ENCODE results near the gene PCK2. TPM values are rescaled to one million over a fixed set of nuclear protein-coding genes. Genes with fewer than 3 reads are reported as not detected.

Gene PCK2
- total RNA-seq, 1 donor from 2014 or later, result 55.0 TPM

- Mint-ChIP-seq H3K9me3 (no peaks in the 10 kb centered on the region), H3K4me3 (peak overlapping the region; percentile 99), H3K4me1 (ENCODE audit: low read depth) (peaks cover 42% of the 10 kb centered on the region), H3K36me3 (ENCODE audit: low read depth) (peaks cover 22% of the 10 kb centered on the region), H3K27ac (peak overlapping the region; percentile 98), H3K27me3 (ENCODE audit: insufficient read depth) (no peaks in the 10 kb centered on the region)
- DNase-seq (ENCODE audit: low spot score), result no peak
- intact Hi-C loops (cut with micrococcal nuclease), result loop anchor here (5.0 to 10.0 kb wide), 4 partner anchors 329 to 789 kb away; partner anchors contain the start of genes NGDN, PABPN1, SDR39U1 and THTPA
Measured at GRCh38 chr14:24113379-24113800, 19.3 kb downstream of the PCK2 start.

DNA sequence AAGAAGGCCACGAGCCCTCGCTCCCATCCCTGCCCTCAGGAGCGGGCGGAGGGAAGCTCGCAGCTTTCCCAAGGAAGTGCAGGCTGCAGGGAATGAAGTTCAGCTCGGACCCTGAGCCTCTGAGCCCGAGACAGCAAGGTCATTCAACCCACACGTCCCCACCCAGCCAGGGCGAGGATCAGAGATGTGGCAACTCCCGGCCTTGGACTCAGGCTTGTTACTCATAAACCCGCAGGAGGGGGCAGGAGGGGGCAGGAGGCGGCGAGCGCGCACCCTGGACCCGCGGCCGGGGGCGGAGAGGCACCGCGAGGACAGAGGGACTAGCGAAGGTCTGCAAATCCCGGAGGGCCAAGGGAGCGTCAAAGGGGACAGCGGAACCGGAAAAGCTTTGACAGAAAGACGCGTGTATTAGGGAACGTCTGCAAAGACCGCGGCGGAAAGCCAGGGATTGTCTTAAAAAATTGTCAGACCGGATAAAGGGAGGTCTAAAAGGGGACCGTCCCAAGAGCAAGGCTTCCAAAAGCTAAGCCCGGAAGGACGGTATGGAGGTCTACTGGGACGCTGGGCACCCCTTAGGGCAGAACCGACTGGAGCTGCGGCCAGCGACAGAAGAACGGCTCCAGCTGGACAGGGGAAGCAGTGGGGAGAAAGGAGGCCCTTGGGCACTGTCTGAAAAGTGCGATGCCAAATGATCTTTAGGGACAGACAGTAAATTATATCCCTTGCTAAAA lies 19.9 kb downstream of the PCK2 start:
- intact Hi-C loops (cut with micrococcal nuclease), result loop anchor here (1.0 to 10.0 kb wide), 13 partner anchors 20 to 789 kb away; partner anchors contain the start of genes CHMP4A, DHRS4L2, EMC9 and NGDN
- peaks cover 36% of the 10 kb centered on the region for H3K4me1 Mint-ChIP-seq (ENCODE audit: low read depth)

GRCh38 chr14:24114532-24115421 lies 20.7 kb downstream of the PCK2 start, which contains the start of the genes DCAF11 and NRL:
Gene DCAF11 (plus strand): TSS chr14:24114777. CDS start chr14:24115595, 818 bp downstream.
Gene NRL (minus strand): TSS chr14:24114949. CDS start chr14:24082848, 32,101 bp downstream.
- Mint-ChIP-seq H3K27ac (peak within 1 kb of the TSS; percentile 98), H3K4me1 (ENCODE audit: low read depth) (peaks cover 34% of the 10 kb centered on the region), H3K4me3 (peak within 1 kb of the TSS; percentile 99), H3K27me3 (ENCODE audit: insufficient read depth) (no peaks in the 10 kb centered on the region), H3K9me3 (no peaks in the 10 kb centered on the region), H3K36me3 (ENCODE audit: low read depth) (peaks cover 33% of the 10 kb centered on the region)
- DNase-seq (ENCODE audit: low spot score), result peak; percentile 98
- intact Hi-C loops (cut with micrococcal nuclease), result loop anchor here (1.0 to 10.0 kb wide), 18 partner anchors 20 to 790 kb away; partner anchors contain the start of genes CHMP4A, DHRS1, DHRS4L2 and EMC9

More for the DNA sequence above, 19.9 kb downstream of the PCK2 start:
- Mint-ChIP-seq H3K9me3 (no peaks in the 10 kb centered on the region), H3K27me3 (ENCODE audit: insufficient read depth) (no peaks in the 10 kb centered on the region), H3K27ac (peak overlapping the region; percentile 98), H3K36me3 (ENCODE audit: low read depth) (peaks cover 26% of the 10 kb centered on the region), H3K4me3 (peak overlapping the region; percentile 99)
- DNase-seq (ENCODE audit: low spot score), result peak; percentile 76

DNA sequence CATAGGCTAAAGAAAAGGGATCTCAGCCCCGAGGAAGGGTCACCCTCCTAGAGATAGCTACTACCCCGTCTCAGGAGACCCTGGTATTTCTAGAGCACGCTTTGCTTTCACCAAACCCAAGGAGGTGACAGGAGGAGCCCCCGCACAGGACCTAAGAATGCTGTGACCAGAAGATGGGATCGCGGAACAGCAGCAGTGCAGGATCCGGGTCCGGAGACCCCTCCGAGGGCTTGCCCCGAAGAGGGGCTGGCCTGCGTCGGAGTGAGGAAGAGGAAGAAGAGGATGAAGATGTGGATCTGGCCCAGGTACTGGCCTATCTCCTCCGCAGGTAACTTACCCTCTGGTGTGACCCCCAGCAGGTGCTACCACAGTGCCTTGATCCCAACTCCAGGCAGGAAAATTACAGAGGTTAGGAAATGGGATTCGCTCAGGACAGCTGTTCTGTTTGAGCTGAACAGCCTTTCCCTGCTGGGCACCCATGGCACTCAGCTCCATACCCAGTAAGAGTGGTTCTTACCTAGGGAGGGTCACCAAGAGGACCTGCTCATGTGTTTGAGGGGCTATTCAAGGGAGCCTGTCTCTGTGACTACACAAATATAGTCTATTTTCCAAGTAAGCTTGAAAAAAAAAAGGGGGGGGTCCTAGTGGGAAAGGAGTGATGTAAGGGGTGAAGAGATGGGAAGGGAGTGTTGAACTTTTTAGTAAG lies 21.5 kb downstream of the PCK2 start:
- no peak for DNase-seq (ENCODE audit: low spot score)
- intact Hi-C loops (cut with micrococcal nuclease), result loop anchor here (1.0 to 10.0 kb wide), 7 partner anchors 21 to 791 kb away; partner anchors contain the start of genes DHRS1, GMPR2, IPO4 and IRF9
- H3K36me3 Mint-ChIP-seq (ENCODE audit: low read depth), result peaks cover 33% of the 10 kb centered on the region

GRCh38 chr14:24116128-24116814 lies 22.2 kb downstream of the PCK2 start:
- no peaks in the 10 kb centered on the region for H3K9me3 Mint-ChIP-seq
- DNase-seq (ENCODE audit: low spot score), result no peak
- H3K27me3 Mint-ChIP-seq (ENCODE audit: insufficient read depth), result no peaks in the 10 kb centered on the region
- H3K4me3 Mint-ChIP-seq, result peak overlapping the region; percentile 99
- peaks cover 39% of the 10 kb centered on the region for H3K36me3 Mint-ChIP-seq (ENCODE audit: low read depth)
- intact Hi-C loops (cut with micrococcal nuclease), result loop anchor here (10.0 kb wide), 2 partner anchors 651 to 791 kb away; partner anchors contain the start of genes NGDN and PABPN1
- H3K27ac Mint-ChIP-seq, result peak overlapping the region; percentile 98
- peaks cover 34% of the 10 kb centered on the region for H3K4me1 Mint-ChIP-seq (ENCODE audit: low read depth)

More for the DNA sequence above, 21.5 kb downstream of the PCK2 start:
- H3K27me3 Mint-ChIP-seq (ENCODE audit: insufficient read depth), result no peaks in the 10 kb centered on the region
- peaks cover 34% of the 10 kb centered on the region for H3K4me1 Mint-ChIP-seq (ENCODE audit: low read depth)
- no peaks in the 10 kb centered on the region for H3K9me3 Mint-ChIP-seq
- H3K27ac Mint-ChIP-seq, result peak overlapping the region; percentile 98
- H3K4me3 Mint-ChIP-seq, result peak overlapping the region; percentile 99

- H3K4me3 Mint-ChIP-seq, result peak overlapping the region; percentile 99
- H3K4me1 Mint-ChIP-seq (ENCODE audit: low read depth), result peaks cover 34% of the 10 kb centered on the region
- no peak overlapping the region for H3K27ac Mint-ChIP-seq
- no peak for DNase-seq (ENCODE audit: low spot score)
- intact Hi-C loops (cut with micrococcal nuclease), result loop anchor here (10.0 kb wide), 2 partner anchors 652 to 792 kb away; partner anchors contain the start of genes NGDN and PABPN1
- peaks cover 42% of the 10 kb centered on the region for H3K36me3 Mint-ChIP-seq (ENCODE audit: low read depth)
- H3K9me3 Mint-ChIP-seq, result no peaks in the 10 kb centered on the region
- no peaks in the 10 kb centered on the region for H3K27me3 Mint-ChIP-seq (ENCODE audit: insufficient read depth)
Measured at GRCh38 chr14:24117179-24117578, 23.1 kb downstream of the PCK2 start.

- no peaks in the 10 kb centered on the region for H3K9me3 Mint-ChIP-seq
- DNase-seq (ENCODE audit: low spot score), result no peak
- H3K36me3 Mint-ChIP-seq (ENCODE audit: low read depth), result peaks cover 60% of the 10 kb centered on the region
- H3K4me1 Mint-ChIP-seq (ENCODE audit: low read depth), result peaks cover 28% of the 10 kb centered on the region
- H3K27me3 Mint-ChIP-seq (ENCODE audit: insufficient read depth), result no peaks in the 10 kb centered on the region
- intact Hi-C loops (cut with micrococcal nuclease), result loop anchor here (10.0 kb wide), 2 partner anchors 655 to 795 kb away; partner anchors contain the start of genes NGDN and PABPN1
- H3K4me3 Mint-ChIP-seq, result no peak overlapping the region
- no peak overlapping the region for H3K27ac Mint-ChIP-seq
Measured at GRCh38 chr14:24119691-24120090, 25.6 kb downstream of the PCK2 start.

GRCh38 chr14:24121210-24121609 lies 27.1 kb downstream of the PCK2 start:
- Mint-ChIP-seq H3K27me3 (ENCODE audit: insufficient read depth) (no peaks in the 10 kb centered on the region), H3K9me3 (no peaks in the 10 kb centered on the region), H3K36me3 (ENCODE audit: low read depth) (peaks cover 57% of the 10 kb centered on the region), H3K4me1 (ENCODE audit: low read depth) (peaks cover 16% of the 10 kb centered on the region), H3K4me3 (no peak overlapping the region), H3K27ac (no peak overlapping the region)
- intact Hi-C loops (cut with micrococcal nuclease), result no loop called here
- DNase-seq (ENCODE audit: low spot score), result no peak

DNA sequence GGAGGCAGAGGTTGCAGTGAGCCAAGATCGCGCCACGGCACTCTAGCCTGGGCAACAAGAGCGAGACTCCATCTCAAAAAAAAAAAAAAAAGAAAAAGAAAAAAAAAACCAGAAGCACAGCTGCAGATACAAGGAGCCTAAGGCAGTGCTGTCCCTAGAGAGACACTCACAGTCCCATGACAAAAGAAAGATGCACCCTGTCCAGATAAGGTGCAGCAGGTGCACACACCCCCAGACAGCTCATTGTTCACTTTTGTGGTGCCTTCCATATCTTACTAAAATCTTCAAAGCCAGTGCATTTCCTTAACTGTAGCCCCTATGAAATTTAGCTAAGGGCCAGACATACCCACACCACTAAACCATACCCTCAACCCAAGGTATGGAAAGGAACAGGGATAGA lies 28.3 kb downstream of the PCK2 start:
- no peak for DNase-seq (ENCODE audit: low spot score)
- H3K36me3 Mint-ChIP-seq (ENCODE audit: low read depth), result peaks cover 53% of the 10 kb centered on the region
- H3K27ac Mint-ChIP-seq, result no peak overlapping the region
- peaks cover 7% of the 10 kb centered on the region for H3K4me1 Mint-ChIP-seq (ENCODE audit: low read depth)
- H3K4me3 Mint-ChIP-seq, result no peak overlapping the region
- no peaks in the 10 kb centered on the region for H3K27me3 Mint-ChIP-seq (ENCODE audit: insufficient read depth)
- intact Hi-C loops (cut with micrococcal nuclease), result no loop called here
- no peaks in the 10 kb centered on the region for H3K9me3 Mint-ChIP-seq

GRCh38 chr14:24122898-24123297 lies 28.8 kb downstream of the PCK2 start:
- no peak for DNase-seq (ENCODE audit: low spot score)
- Mint-ChIP-seq H3K4me3 (no peak overlapping the region), H3K4me1 (ENCODE audit: low read depth) (peaks cover 2% of the 10 kb centered on the region), H3K9me3 (no peaks in the 10 kb centered on the region), H3K27me3 (ENCODE audit: insufficient read depth) (no peaks in the 10 kb centered on the region), H3K27ac (no peak overlapping the region), H3K36me3 (ENCODE audit: low read depth) (peaks cover 49% of the 10 kb centered on the region)
- intact Hi-C loops (cut with micrococcal nuclease), result no loop called here

DNA sequence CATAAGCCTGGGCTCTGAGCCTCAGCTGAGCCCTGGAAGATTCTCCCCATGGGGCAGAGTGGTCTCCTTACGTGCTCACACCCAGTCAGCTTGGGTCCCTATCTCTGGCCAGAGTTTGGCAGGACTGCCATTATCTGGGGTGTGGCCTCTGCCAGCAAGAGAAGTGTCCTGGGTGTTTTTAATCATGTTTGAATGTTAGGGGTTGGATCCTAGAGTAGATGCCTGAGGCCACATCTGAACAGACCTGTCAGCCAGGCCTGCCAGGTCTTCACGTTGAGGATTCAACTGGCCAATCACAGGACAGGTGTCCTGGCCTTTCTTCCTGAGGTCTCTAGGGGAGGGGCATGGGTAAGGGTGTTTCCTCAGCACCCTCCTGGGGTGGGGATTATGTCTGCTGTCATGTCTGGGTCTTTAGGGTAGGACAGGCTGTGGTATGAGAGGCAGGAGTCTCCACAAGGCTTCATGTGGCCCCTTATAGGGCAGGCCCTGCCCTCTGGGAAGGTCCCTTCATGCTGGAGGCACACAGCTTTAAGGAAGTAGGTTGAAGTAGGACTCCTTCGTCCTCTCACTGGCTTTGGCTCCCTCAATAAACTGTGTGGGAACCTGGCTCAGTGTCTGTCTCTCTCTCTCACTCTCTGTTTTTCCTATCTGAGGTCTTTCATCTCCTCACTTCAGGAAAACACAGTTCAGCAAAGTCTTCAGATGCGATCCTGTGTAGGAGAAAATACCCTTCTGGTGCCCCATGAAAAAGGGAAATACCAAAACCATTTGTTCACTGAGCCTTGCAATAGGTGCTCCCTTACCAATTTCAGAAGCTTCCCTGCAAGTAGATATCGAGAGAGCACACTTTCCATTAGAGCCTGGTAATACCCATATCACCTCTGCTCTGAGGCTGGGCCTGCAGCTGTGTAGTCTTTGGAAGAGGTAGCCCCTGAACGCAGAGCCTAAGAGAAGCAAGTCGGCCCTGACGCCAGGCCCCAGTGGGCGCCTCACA lies 29.6 kb downstream of the PCK2 start:
- Mint-ChIP-seq H3K36me3 (ENCODE audit: low read depth) (peaks cover 41% of the 10 kb centered on the region), H3K9me3 (no peaks in the 10 kb centered on the region), H3K27me3 (ENCODE audit: insufficient read depth) (no peaks in the 10 kb centered on the region), H3K4me3 (no peak overlapping the region), H3K27ac (no peak overlapping the region), H3K4me1 (ENCODE audit: low read depth) (no peaks in the 10 kb centered on the region)
- no peak for DNase-seq (ENCODE audit: low spot score)
- intact Hi-C loops (cut with micrococcal nuclease), result no loop called here
